ENCODE measurements around the gene RTP3. TPM values are rescaled to one million over a fixed set of nuclear protein-coding genes. Genes with fewer than 3 reads are reported as not detected.

Gene RTP3
- total and polyA plus RNA-seq, 2 experiments from 2014 or later, result 0.16 TPM; not detected in 1

DNA sequence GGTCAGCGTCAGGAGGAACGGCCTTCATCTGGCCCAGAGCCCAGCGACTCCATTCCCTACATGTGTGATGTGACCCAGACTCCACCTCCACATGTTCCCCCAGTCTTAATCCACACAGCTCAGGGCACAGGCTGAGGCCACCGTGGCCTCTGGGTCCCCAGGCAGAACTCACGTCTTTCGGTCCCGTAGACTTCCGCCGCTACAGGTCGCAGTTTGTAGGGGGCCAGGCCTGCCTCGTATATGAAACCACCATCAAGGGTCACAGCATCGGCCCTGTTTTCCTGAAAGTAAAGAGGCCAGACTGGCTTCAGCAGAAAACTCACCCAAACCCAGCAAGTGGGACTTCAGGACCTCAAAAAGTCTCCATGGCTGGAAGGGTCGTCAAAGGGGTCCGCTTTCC, 41.7 kb upstream of the RTP3 start (continued):
- no peak for TF ChIP-seq EZH2 (IDR thresholded peaks at IDR 0.05; ENCODE audit: low read depth, unreplicated experiment)
- no peak for TF ChIP-seq STAT1 (IDR thresholded peaks at IDR 0.05; ENCODE audit: unreplicated experiment)
- TF ChIP-seq CREB1 (CRISPR knock-in tag; IDR thresholded peaks at IDR 0.05; ENCODE audit: low read depth), result no peak
- TF ChIP-seq, protein P1, sequence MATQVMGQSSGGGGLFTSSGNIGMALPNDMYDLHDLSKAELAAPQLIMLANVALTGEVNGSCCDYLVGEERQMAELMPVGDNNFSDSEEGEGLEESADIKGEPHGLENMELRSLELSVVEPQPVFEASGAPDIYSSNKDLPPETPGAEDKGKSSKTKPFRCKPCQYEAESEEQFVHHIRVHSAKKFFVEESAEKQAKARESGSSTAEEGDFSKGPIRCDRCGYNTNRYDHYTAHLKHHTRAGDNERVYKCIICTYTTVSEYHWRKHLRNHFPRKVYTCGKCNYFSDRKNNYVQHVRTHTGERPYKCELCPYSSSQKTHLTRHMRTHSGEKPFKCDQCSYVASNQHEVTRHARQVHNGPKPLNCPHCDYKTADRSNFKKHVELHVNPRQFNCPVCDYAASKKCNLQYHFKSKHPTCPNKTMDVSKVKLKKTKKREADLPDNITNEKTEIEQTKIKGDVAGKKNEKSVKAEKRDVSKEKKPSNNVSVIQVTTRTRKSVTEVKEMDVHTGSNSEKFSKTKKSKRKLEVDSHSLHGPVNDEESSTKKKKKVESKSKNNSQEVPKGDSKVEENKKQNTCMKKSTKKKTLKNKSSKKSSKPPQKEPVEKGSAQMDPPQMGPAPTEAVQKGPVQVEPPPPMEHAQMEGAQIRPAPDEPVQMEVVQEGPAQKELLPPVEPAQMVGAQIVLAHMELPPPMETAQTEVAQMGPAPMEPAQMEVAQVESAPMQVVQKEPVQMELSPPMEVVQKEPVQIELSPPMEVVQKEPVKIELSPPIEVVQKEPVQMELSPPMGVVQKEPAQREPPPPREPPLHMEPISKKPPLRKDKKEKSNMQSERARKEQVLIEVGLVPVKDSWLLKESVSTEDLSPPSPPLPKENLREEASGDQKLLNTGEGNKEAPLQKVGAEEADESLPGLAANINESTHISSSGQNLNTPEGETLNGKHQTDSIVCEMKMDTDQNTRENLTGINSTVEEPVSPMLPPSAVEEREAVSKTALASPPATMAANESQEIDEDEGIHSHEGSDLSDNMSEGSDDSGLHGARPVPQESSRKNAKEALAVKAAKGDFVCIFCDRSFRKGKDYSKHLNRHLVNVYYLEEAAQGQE (IDR thresholded peaks at IDR 0.05; ENCODE audit: unreplicated experiment), result no peak
- no peak for TF ChIP-seq NANOG (IDR thresholded peaks at IDR 0.05; ENCODE audit: borderline replicate concordance)
- no peak for TF ChIP-seq POLR2AphosphoS5 (IDR thresholded peaks at IDR 0.05; ENCODE audit: low read depth)
- TF ChIP-seq, protein P2, sequence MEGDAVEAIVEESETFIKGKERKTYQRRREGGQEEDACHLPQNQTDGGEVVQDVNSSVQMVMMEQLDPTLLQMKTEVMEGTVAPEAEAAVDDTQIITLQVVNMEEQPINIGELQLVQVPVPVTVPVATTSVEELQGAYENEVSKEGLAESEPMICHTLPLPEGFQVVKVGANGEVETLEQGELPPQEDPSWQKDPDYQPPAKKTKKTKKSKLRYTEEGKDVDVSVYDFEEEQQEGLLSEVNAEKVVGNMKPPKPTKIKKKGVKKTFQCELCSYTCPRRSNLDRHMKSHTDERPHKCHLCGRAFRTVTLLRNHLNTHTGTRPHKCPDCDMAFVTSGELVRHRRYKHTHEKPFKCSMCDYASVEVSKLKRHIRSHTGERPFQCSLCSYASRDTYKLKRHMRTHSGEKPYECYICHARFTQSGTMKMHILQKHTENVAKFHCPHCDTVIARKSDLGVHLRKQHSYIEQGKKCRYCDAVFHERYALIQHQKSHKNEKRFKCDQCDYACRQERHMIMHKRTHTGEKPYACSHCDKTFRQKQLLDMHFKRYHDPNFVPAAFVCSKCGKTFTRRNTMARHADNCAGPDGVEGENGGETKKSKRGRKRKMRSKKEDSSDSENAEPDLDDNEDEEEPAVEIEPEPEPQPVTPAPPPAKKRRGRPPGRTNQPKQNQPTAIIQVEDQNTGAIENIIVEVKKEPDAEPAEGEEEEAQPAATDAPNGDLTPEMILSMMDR (conservative IDR thresholded peaks at IDR 0.05; ENCODE audit: low read depth in 2 of 2), result no peak

DNA sequence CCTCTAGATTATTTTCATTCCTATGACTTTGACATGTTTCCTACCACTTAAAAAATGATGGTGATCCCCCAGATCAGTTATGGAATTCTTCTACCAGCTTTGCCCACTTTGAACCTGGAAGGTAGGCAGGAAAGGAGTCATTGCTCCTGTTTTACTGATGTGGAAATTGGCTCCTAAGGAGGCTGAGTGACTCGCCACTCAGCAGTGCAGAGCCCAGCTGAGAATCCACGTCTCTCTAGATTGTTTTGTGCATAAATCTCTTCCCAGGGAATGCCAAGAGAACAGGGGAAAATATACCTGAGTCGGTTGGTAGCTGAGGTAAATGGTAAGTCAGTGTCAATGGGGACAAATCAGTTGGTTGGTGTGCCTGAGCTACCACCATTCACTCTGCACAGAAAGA, 37.7 kb upstream of the RTP3 start:
- Mint-ChIP-seq H3K4me3 (no peak overlapping the region), H3K36me3 (ENCODE audit: low read depth) (no peaks in the 10 kb centered on the region), H3K4me1 (peaks cover 2% of the 10 kb centered on the region), H3K27me3 (ENCODE audit: insufficient read depth, low read depth, poor library complexity) (peaks cover 14% of the 10 kb centered on the region), H3K9me3 (no peaks in the 10 kb centered on the region; the same call in 1 of the 3 replicates), H3K27ac (no peak overlapping the region)
- DNase-seq (ENCODE audit: low spot score) (no peak), ATAC-seq (no peak)
- Histone ChIP-seq H3K4me3 (no peak overlapping the region), H3K79me2 (replicated peaks; ENCODE audit: insufficient read depth) (no peaks in the 10 kb centered on the region), H4K20me1 (replicated peaks; ENCODE audit: insufficient read depth) (no peaks in the 10 kb centered on the region), H3K27ac (ENCODE audit: low read depth) (no peak overlapping the region), H3K27me3 (ENCODE audit: insufficient read depth) (peaks cover 22% of the 10 kb centered on the region), H3K36me3 (ENCODE audit: insufficient read depth) (no peaks in the 10 kb centered on the region), H3K4me2 (no peak overlapping the region), H3F3A (replicated peaks; ENCODE audit: low read depth) (no peaks in the 10 kb centered on the region), H3K9me2 (ENCODE audit: insufficient read depth) (no peaks in the 10 kb centered on the region), H3K4me1 (ENCODE audit: insufficient read depth) (peaks cover 2% of the 10 kb centered on the region; the same call in 1 of the 2 replicates), H2AFZ (no peak overlapping the region)
- TF ChIP-seq, protein P3, sequence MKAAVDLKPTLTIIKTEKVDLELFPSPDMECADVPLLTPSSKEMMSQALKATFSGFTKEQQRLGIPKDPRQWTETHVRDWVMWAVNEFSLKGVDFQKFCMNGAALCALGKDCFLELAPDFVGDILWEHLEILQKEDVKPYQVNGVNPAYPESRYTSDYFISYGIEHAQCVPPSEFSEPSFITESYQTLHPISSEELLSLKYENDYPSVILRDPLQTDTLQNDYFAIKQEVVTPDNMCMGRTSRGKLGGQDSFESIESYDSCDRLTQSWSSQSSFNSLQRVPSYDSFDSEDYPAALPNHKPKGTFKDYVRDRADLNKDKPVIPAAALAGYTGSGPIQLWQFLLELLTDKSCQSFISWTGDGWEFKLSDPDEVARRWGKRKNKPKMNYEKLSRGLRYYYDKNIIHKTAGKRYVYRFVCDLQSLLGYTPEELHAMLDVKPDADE (IDR thresholded peaks at IDR 0.05), result no peak
- TF ChIP-seq NANOG (IDR thresholded peaks at IDR 0.05; ENCODE audit: borderline replicate concordance) (no peak), JUNB (IDR thresholded peaks at IDR 0.05; ENCODE audit: unreplicated experiment) (no peak), ZNF331 (CRISPR knock-in tag; IDR thresholded peaks at IDR 0.05; ENCODE audit: low read depth) (no peak), STAT1 (IDR thresholded peaks at IDR 0.05; ENCODE audit: unreplicated experiment) (no peak), POLR2AphosphoS5 (IDR thresholded peaks at IDR 0.05; ENCODE audit: low read depth) (no peak), EZH2 (IDR thresholded peaks at IDR 0.05; ENCODE audit: low read depth, unreplicated experiment) (no peak), CREB1 (CRISPR knock-in tag; IDR thresholded peaks at IDR 0.05; ENCODE audit: low read depth) (no peak), ZNF114 (CRISPR knock-in tag; IDR thresholded peaks at IDR 0.05) (no peak), EZH2phosphoT487 (IDR thresholded peaks at IDR 0.05; ENCODE audit: unreplicated experiment) (no peak)
- TF ChIP-seq, protein P2 (conservative IDR thresholded peaks at IDR 0.05; ENCODE audit: low read depth in 2 of 2), result no peak
- TF ChIP-seq, protein P1 (IDR thresholded peaks at IDR 0.05; ENCODE audit: unreplicated experiment), result no peak

Data from GM23338 (cell line).